ENCODE results near the gene LANCL1. TPM values are rescaled to one million over a fixed set of nuclear protein-coding genes. Genes with fewer than 3 reads are reported as not detected.

The LANCL1 gene
- total RNA-seq, 1 donor from 2014 or later: 29.2 TPM

DNA sequence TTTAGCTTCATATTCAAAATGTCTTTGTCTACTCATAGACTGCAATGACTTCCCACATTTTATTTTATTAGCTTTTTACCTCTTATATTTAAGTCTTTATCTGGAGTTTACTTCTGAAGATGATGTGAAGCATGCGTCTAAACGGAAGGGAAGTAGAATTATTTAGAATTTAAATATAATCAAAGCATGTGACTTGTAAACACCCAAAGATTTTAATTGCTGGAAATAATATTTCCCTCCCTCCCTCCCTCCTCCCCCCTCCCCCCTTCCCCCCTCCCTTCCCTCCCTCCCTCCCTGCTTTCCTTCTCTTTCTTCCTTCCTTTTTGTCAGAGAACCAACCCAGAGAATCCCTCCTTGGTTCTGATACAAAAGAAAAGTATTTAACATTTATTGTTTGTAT lies 2.1 kb upstream of the LANCL1 start:
- no peaks in the 10 kb centered on the region for H3K9me3 ChIP-seq
- DNase-seq (ENCODE audit: extremely low spot score in 2 of 2): no peak
- no peak overlapping the region for H3K4me3 ChIP-seq
- H3K4me1 ChIP-seq: peaks cover 29% of the 10 kb centered on the region
- no peak overlapping the region for H3K27ac ChIP-seq
- no peaks in the 10 kb centered on the region for H3K27me3 ChIP-seq
- no peaks in the 10 kb centered on the region for H3K36me3 ChIP-seq
- intact Hi-C loops (cut with DNase I): no loop called here
- TF ChIP-seq POLR2A (IDR thresholded peaks at IDR 0.05): no peak
- no peak for TF ChIP-seq POLR2AphosphoS5 (IDR thresholded peaks at IDR 0.05; ENCODE audit: insufficient read depth in 1 of 2, low read depth in 1 of 2)
- TF ChIP-seq CTCF (IDR thresholded peaks at IDR 0.05): no peak

DNA sequence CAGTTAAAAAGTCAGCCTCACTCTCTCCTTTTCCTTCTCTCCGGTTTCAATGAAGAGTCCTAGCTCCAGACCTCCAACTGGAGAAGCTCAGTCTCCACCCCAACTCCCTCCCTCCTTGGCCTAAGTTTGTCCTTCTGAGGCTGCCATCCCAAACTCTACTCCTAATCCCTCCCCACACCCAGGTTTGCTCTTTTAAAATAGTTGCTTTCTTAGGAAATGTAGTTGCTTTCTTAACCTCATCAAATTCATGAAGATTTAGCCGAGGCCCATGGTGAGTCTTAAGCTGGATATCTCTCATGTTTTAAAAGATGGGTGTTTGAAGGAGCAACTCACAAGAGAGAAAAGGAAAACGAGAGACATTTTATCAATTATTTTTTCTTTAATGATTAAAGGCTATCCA lies 937 bp upstream of the LANCL1 start:
- intact Hi-C loops (cut with DNase I): no loop called here

DNA sequence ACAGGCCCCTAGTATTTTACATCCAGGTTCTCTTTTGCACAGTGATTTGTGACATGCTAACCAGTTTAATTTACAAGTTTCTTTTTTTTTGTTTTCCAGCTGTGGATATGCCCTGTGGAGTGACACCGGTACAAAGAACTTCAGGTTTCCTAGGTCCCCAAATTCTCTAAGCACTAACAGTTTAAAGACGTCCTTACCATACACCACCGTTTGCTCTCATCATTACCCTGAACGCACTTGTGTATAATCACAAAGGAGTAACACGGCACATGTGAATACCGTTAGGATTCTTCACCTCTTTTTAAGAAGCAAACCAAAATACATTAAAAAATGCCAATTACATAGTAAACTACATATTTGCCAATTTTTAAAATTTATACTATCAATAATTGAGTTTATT lies 853 bp downstream of the LANCL1 start:
- H3K4me1 ChIP-seq: peaks cover 29% of the 10 kb centered on the region
- H3K9me3 ChIP-seq: no peaks in the 10 kb centered on the region
- no peak for TF ChIP-seq CTCF (IDR thresholded peaks at IDR 0.05)
- peaks cover 0 to 14% of the 10 kb centered on the region in 2 donors for H3K36me3 ChIP-seq
- intact Hi-C loops (cut with DNase I): no loop called here
- peak overlapping the region; percentile 58 to 74 for H3K4me3 ChIP-seq
- H3K27ac ChIP-seq: peak overlapping the region; percentile 81
- DNase-seq (ENCODE audit: extremely low spot score in 2 of 2): no peak
- H3K27me3 ChIP-seq: no peaks in the 10 kb centered on the region

More for the DNA sequence above, 937 bp upstream of the LANCL1 start:
- Histone ChIP-seq H3K4me1 (peaks cover 29% of the 10 kb centered on the region), H3K27me3 (no peaks in the 10 kb centered on the region), H3K36me3 (no peaks in the 10 kb centered on the region), H3K9me3 (no peaks in the 10 kb centered on the region), H3K4me3 (peak overlapping the region in 1 of 2 donors; percentile 74), H3K27ac (peak overlapping the region; percentile 81)
- no peak for DNase-seq (ENCODE audit: extremely low spot score in 2 of 2)
- TF ChIP-seq POLR2AphosphoS5 (IDR thresholded peaks at IDR 0.05; ENCODE audit: insufficient read depth in 1 of 2, low read depth in 1 of 2) (no peak), POLR2A (IDR thresholded peaks at IDR 0.05) (no peak), CTCF (IDR thresholded peaks at IDR 0.05) (no peak)

DNA sequence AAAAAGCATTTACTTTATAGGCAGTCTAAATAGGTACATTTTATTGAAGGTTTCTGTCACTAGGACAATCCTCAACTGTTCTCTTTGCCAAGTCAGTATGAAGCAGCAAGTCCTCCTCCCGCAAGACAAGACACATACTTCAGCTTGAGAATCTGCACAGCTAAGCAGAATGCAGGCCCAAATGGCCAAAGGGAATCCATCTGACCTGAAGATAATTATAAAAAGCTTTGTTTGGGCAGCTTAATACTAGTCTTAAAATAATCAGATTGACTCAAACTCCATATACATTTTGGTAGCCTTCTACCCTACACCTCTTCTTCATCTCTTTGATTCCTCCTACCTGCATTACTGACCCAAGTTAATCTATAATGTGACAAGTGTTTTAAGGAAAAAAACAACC lies 1.8 kb downstream of the LANCL1 start:
- Histone ChIP-seq H3K27me3 (no peaks in the 10 kb centered on the region), H3K4me1 (peaks cover 29% of the 10 kb centered on the region), H3K36me3 (peaks cover 0 to 14% of the 10 kb centered on the region in 2 donors), H3K4me3 (no peak overlapping the region), H3K9me3 (no peaks in the 10 kb centered on the region), H3K27ac (no peak overlapping the region)
- DNase-seq (ENCODE audit: extremely low spot score in 2 of 2): no peak
- intact Hi-C loops (cut with DNase I): no loop called here
- TF ChIP-seq POLR2A (IDR thresholded peaks at IDR 0.05) (no peak), CTCF (IDR thresholded peaks at IDR 0.05) (no peak), POLR2AphosphoS5 (IDR thresholded peaks at IDR 0.05; ENCODE audit: insufficient read depth in 1 of 2, low read depth in 1 of 2) (no peak)

GRCh38 chr2:210461401-210461800 lies 15.2 kb downstream of the LANCL1 start:
- intact Hi-C loops (cut with DNase I): no loop called here
- peaks cover 0 to 20% of the 10 kb centered on the region in 2 donors for H3K36me3 ChIP-seq
- TF ChIP-seq POLR2AphosphoS5 (IDR thresholded peaks at IDR 0.05; ENCODE audit: insufficient read depth in 1 of 2, low read depth in 1 of 2): no peak
- no peak for TF ChIP-seq POLR2A (IDR thresholded peaks at IDR 0.05)
- no peak for TF ChIP-seq CTCF (IDR thresholded peaks at IDR 0.05)

More at GRCh38 chr2:210461401-210461800, 15.2 kb downstream of the LANCL1 start:
- Histone ChIP-seq H3K27ac (no peak overlapping the region), H3K4me1 (no peaks in the 10 kb centered on the region), H3K9me3 (no peaks in the 10 kb centered on the region), H3K27me3 (no peaks in the 10 kb centered on the region), H3K4me3 (no peak overlapping the region)
- DNase-seq (ENCODE audit: extremely low spot score in 2 of 2): no peak
